ENCODE data around the gene CEP152.

The CEP152 gene

GRCh38 chr15:48806151-48806550 is 4.7 kb downstream of the CEP152 start:
- in situ Hi-C loops (cut with HindIII; ENCODE audit: low sequenced_read_pairs), result no loop called here

- in situ Hi-C loops (cut with HindIII; ENCODE audit: low sequenced_read_pairs), result no loop called here
Observed at GRCh38 chr15:48805591-48805990, 5.3 kb downstream of the CEP152 start.

- in situ Hi-C loops (cut with HindIII; ENCODE audit: low sequenced_read_pairs), result no loop called here
Observed at GRCh38 chr15:48803877-48804276, 7.0 kb downstream of the CEP152 start.

- in situ Hi-C loops (cut with HindIII; ENCODE audit: low sequenced_read_pairs), result no loop called here
Observed at GRCh38 chr15:48802867-48803266, 8.0 kb downstream of the CEP152 start.

GRCh38 chr15:48802257-48802656 is 8.6 kb downstream of the CEP152 start:
- in situ Hi-C loops (cut with HindIII; ENCODE audit: low sequenced_read_pairs), result no loop called here

- in situ Hi-C loops (cut with HindIII; ENCODE audit: low sequenced_read_pairs), result no loop called here
Observed at GRCh38 chr15:48800811-48801455, 9.9 kb downstream of the CEP152 start.

- in situ Hi-C loops (cut with HindIII; ENCODE audit: low sequenced_read_pairs), result no loop called here
Observed at GRCh38 chr15:48800245-48800644, 10.6 kb downstream of the CEP152 start.

- in situ Hi-C loops (cut with HindIII; ENCODE audit: low sequenced_read_pairs), result no loop called here
Observed at GRCh38 chr15:48798319-48798718, 12.6 kb downstream of the CEP152 start.

- in situ Hi-C loops (cut with HindIII; ENCODE audit: low sequenced_read_pairs), result no loop called here
Observed at GRCh38 chr15:48796930-48797329, 13.9 kb downstream of the CEP152 start.

- in situ Hi-C loops (cut with HindIII; ENCODE audit: low sequenced_read_pairs), result no loop called here
Observed at GRCh38 chr15:48796521-48796920, 14.3 kb downstream of the CEP152 start.

- in situ Hi-C loops (cut with HindIII; ENCODE audit: low sequenced_read_pairs), result no loop called here
Observed at GRCh38 chr15:48795901-48796300, 15.0 kb downstream of the CEP152 start.

- in situ Hi-C loops (cut with HindIII; ENCODE audit: low sequenced_read_pairs), result loop anchor here (5.0 kb wide), 1 partner anchor 82 kb away; no protein-coding TSS in a partner anchor
Observed at GRCh38 chr15:48794697-48795134, 16.2 kb downstream of the CEP152 start.

- in situ Hi-C loops (cut with HindIII; ENCODE audit: low sequenced_read_pairs), result loop anchor here (5.0 kb wide), 1 partner anchor 80 kb away; no protein-coding TSS in a partner anchor
Observed at GRCh38 chr15:48792408-48792807, 18.5 kb downstream of the CEP152 start.

GRCh38 chr15:48790466-48791115 is 20.3 kb downstream of the CEP152 start:
- in situ Hi-C loops (cut with HindIII; ENCODE audit: low sequenced_read_pairs), result loop anchor here (5.0 kb wide), 1 partner anchor 78 kb away; no protein-coding TSS in a partner anchor

GRCh38 chr15:48785712-48786111 is 25.2 kb downstream of the CEP152 start:
- in situ Hi-C loops (cut with HindIII; ENCODE audit: low sequenced_read_pairs), result no loop called here

GRCh38 chr15:48785195-48785594 is 25.7 kb downstream of the CEP152 start:
- in situ Hi-C loops (cut with HindIII; ENCODE audit: low sequenced_read_pairs), result no loop called here

GRCh38 chr15:48784756-48785155 is 26.1 kb downstream of the CEP152 start:
- in situ Hi-C loops (cut with HindIII; ENCODE audit: low sequenced_read_pairs), result no loop called here

- in situ Hi-C loops (cut with HindIII; ENCODE audit: low sequenced_read_pairs), result no loop called here
Observed at GRCh38 chr15:48782911-48783310, 28.0 kb downstream of the CEP152 start.

GRCh38 chr15:48781481-48782081 is 29.3 kb downstream of the CEP152 start:
- in situ Hi-C loops (cut with HindIII; ENCODE audit: low sequenced_read_pairs), result no loop called here

GRCh38 chr15:48781017-48781416 is 29.9 kb downstream of the CEP152 start:
- in situ Hi-C loops (cut with HindIII; ENCODE audit: low sequenced_read_pairs), result no loop called here

- in situ Hi-C loops (cut with HindIII; ENCODE audit: low sequenced_read_pairs), result no loop called here
Observed at GRCh38 chr15:48778331-48778730, 32.5 kb downstream of the CEP152 start.
